ENCODE data around the gene LRTM2.

Gene LRTM2

GRCh38 chr12:1820191-1820895 lies at the start of gene LRTM2:
LRTM2 (plus strand) TSS chr12:1820565; CDS start chr12:1828149, 7,584 bp downstream.
- no peak for DNase-seq

GRCh38 chr12:1773937-1774655 lies 46.3 kb upstream of the LRTM2 start:
- DNase-seq: peak; percentile 5

GRCh38 chr12:1776170-1776921 lies 44.0 kb upstream of the LRTM2 start:
- no peak for DNase-seq

- no peak for DNase-seq
Observed at GRCh38 chr12:1777798-1778197, 42.6 kb upstream of the LRTM2 start.

- no peak for DNase-seq
Observed at GRCh38 chr12:1778911-1779310, 41.5 kb upstream of the LRTM2 start.

- no peak for DNase-seq
Observed at GRCh38 chr12:1779783-1780182, 40.6 kb upstream of the LRTM2 start.

- DNase-seq: no peak
Observed at GRCh38 chr12:1781772-1782171, 38.6 kb upstream of the LRTM2 start.

GRCh38 chr12:1782215-1782614 lies 38.1 kb upstream of the LRTM2 start:
- DNase-seq: no peak

- DNase-seq: no peak
Observed at GRCh38 chr12:1787714-1788113, 32.7 kb upstream of the LRTM2 start.

- DNase-seq: no peak
Observed at GRCh38 chr12:1790444-1790843, 29.9 kb upstream of the LRTM2 start.

- peak; percentile 62 for DNase-seq
Observed at GRCh38 chr12:1791104-1791841, 29.1 kb upstream of the LRTM2 start.

GRCh38 chr12:1792406-1792805 lies 28.0 kb upstream of the LRTM2 start:
- no peak for DNase-seq

- no peak for DNase-seq
Observed at GRCh38 chr12:1793426-1794210, 26.7 kb upstream of the LRTM2 start.

GRCh38 chr12:1794440-1795090 lies 25.8 kb upstream of the LRTM2 start:
- DNase-seq: no peak

GRCh38 chr12:1795221-1795784 lies 25.1 kb upstream of the LRTM2 start:
- no peak for DNase-seq

- DNase-seq: peak; percentile 70
Observed at GRCh38 chr12:1795785-1796514, 24.4 kb upstream of the LRTM2 start.

GRCh38 chr12:1796515-1797010 lies 23.8 kb upstream of the LRTM2 start:
- no peak for DNase-seq

- DNase-seq: no peak
Observed at GRCh38 chr12:1797011-1797901, 23.1 kb upstream of the LRTM2 start.

GRCh38 chr12:1797991-1798640 lies 22.2 kb upstream of the LRTM2 start:
- no peak for DNase-seq

Measured in NCI-H510A treated with DMSO at 0.1 percent for 48 hours (cell line).